GM12878 (cell line): ENCODE results near the gene OTX2. TPM values are rescaled to one million over a fixed set of nuclear protein-coding genes. Genes with fewer than 3 reads are reported as not detected.

Source experiments
- ATAC-seq: fragments of 200-7000 bp; cut with Tn5 transposase; 3 replicates; pipeline ENCODE4 v1.9.1; 2020; ENCODE audit warnings: mild to moderate bottlenecking, moderate library complexity
- BruUV-seq: library from RNA; stranded (reverse); fragments of 400-500 nt; replicated peaks from 2 replicates; lab custom pipeline; 2021; lab: Mats Ljungman, UMichigan
- CTCF ChIA-PET: fragments of 300-600 bp; sonication (Branson Sonifier 250); formaldehyde crosslinking; extraction: SDS; loops from one replicate; lab custom pipeline; 2021; ENCODE audit warnings: inconsistent platforms; lab: Yijun Ruan, JAX
- POLR2A ChIA-PET: fragments of 350-600 bp; formaldehyde crosslinking; extraction: SDS; loops from one replicate; lab custom pipeline; 2021; ENCODE audit warnings: inconsistent platforms; lab: Charles Lee
- RAD21 ChIA-PET: fragments of 300-600 bp; sonication (Branson Sonifier 250); formaldehyde crosslinking; loops from one replicate; lab custom pipeline; 2023; ENCODE audit warnings: antibody characterized with exemption; ENCODE audit not compliant: unreplicated experiment; lab: Charles Lee
- SMC1A ChIA-PET: fragments of 300-600 bp; sonication (Branson Sonifier 250); formaldehyde crosslinking; loops from one replicate; lab custom pipeline; 2023; ENCODE audit not compliant: unreplicated experiment, uncharacterized antibody; lab: Charles Lee
- DNase-seq: peaks from one replicate; pipeline ENCODE4 v3.0.0-alpha.2; 2011; ENCODE audit warnings: low read depth, low spot score
- FAIRE-seq: peaks from 3 replicates; lab custom pipeline; 2011; peaks lifted over from hg19 to GRCh38; lab: Jason Lieb, UNC
- H2AFZ ChIP-seq: 2 replicates; pipeline ENCODE4 v1.6.0; 2011; ENCODE audit warnings: low read depth, low read length, control low read depth; ENCODE audit not compliant: control insufficient read depth
- H3K27ac ChIP-seq: 2 replicates; pipeline ENCODE4 v1.5.1; 2011; ENCODE audit warnings: control low read depth; ENCODE audit not compliant: control insufficient read depth, insufficient read depth
- H3K27me3 ChIP-seq, 2 experiments: replicated peaks in 1 of 2; 2 replicates each; pipeline versions ENCODE4 v1.6.0 to v1.6.1; 2011; ENCODE audit warnings: low read length in 1 of 2; ENCODE audit not compliant: control insufficient read depth in 2 of 2, insufficient read depth in 2 of 2
- H3K36me3 ChIP-seq, 2 experiments: 2 replicates each; pipeline ENCODE4 v1.5.1; 2011; ENCODE audit warnings: low read length in 1 of 2; ENCODE audit not compliant: control insufficient read depth in 2 of 2, insufficient read depth in 2 of 2
- H3K4me1 ChIP-seq: 2 replicates; pipeline ENCODE4 v1.6.1; 2011; ENCODE audit warnings: mild to moderate bottlenecking, low read length, moderate library complexity, mixed read lengths; ENCODE audit not compliant: control insufficient read depth, insufficient read depth
- H3K4me2 ChIP-seq: 2 replicates; pipeline ENCODE4 v1.6.0; 2011; ENCODE audit warnings: control low read depth; ENCODE audit not compliant: control insufficient read depth, insufficient read depth
- H3K4me3 ChIP-seq: fragments of 200-600 bp; sonication (generic); 2 replicates; pipeline ENCODE4 v1.5.1; 2016
- H3K79me2 ChIP-seq: 2 replicates; pipeline ENCODE4 v1.6.0; 2011; ENCODE audit warnings: low read length; ENCODE audit not compliant: control insufficient read depth, insufficient read depth
- H3K9ac ChIP-seq: 2 replicates; pipeline ENCODE4 v1.8.0; 2011; ENCODE audit warnings: low read length, control low read depth, mixed read lengths; ENCODE audit not compliant: control insufficient read depth, insufficient read depth
- H3K9me3 ChIP-seq: replicated peaks from 3 replicates; pipeline ENCODE4 v1.5.1; 2011; ENCODE audit warnings: mild to moderate bottlenecking, low read length; ENCODE audit not compliant: control insufficient read depth, insufficient read depth
- H4K20me1 ChIP-seq: 2 replicates; pipeline ENCODE4 v1.6.0; 2011; ENCODE audit not compliant: control insufficient read depth, insufficient read depth
- BHLHE40 ChIP-seq, 2 experiments: fragments of 450-650 bp in 1 of 2; IDR thresholded peaks; 2 replicates each; pipeline ENCODE4 v1.6.1; 2011 to 2017; ENCODE audit warnings: low read depth in 2 of 2, borderline replicate concordance in 1 of 2, improper control_type of control experiment in 1 of 2, low read length in 1 of 2, mild to moderate bottlenecking in 1 of 2
- BRCA1 ChIP-seq: IDR thresholded peaks from 2 replicates; pipeline ENCODE4 v1.6.1; 2011; ENCODE audit warnings: low read depth, low read length, improper control_type of control experiment
- CBX3 ChIP-seq: fragments of 200-600 bp; sonication (generic); IDR thresholded peaks from 2 replicates; pipeline ENCODE4 v1.6.1; 2016; ENCODE audit warnings: low read depth, borderline replicate concordance
- CEBPB ChIP-seq, 2 experiments: fragments of 150-350 bp in 1 of 2; IDR thresholded peaks; 2 replicates each; pipeline ENCODE4 v1.6.1; 2012 to 2014; ENCODE audit warnings: low read depth in 2 of 2, low read length in 2 of 2, borderline replicate concordance in 1 of 2, inconsistent platforms in 1 of 2
- EGR1 ChIP-seq, 2 experiments: IDR thresholded peaks; 1 replicate in 1 of 2; 2 replicates in 1 of 2; pipeline ENCODE4 v1.6.1; 2011 to 2012; ENCODE audit warnings: low read depth in 2 of 2, low read length in 2 of 2, borderline replicate concordance in 1 of 2, mild to moderate bottlenecking in 1 of 2, moderate library complexity in 1 of 2
- HCFC1 ChIP-seq: fragments of 150-350 bp; IDR thresholded peaks from 2 replicates; pipeline ENCODE4 v1.6.1; 2014; ENCODE audit warnings: low read length
- MAX ChIP-seq: IDR thresholded peaks from 2 replicates; pipeline ENCODE4 v1.6.1; 2012; ENCODE audit warnings: low read depth, low read length, improper control_type of control experiment
- NRF1 ChIP-seq: conservative IDR thresholded peaks from 2 replicates; pipeline ENCODE4 v1.6.1; 2011; ENCODE audit warnings: mild to moderate bottlenecking, low read depth, low read length, improper control_type of control experiment
- POLR2A ChIP-seq: IDR thresholded peaks from 2 replicates; pipeline ENCODE4 v1.6.1; 2011; ENCODE audit warnings: low read depth, mild to moderate bottlenecking, low read length
- POU2F2 ChIP-seq: IDR thresholded peaks from 3 replicates; pipeline ENCODE4 v1.6.1; 2011; ENCODE audit warnings: low read depth, mild to moderate bottlenecking, low read length, borderline replicate concordance
- RAD21 ChIP-seq: IDR thresholded peaks from 2 replicates; pipeline ENCODE4 v1.6.1; 2011; ENCODE audit warnings: mild to moderate bottlenecking, low read depth, low read length, moderate library complexity; ENCODE audit not compliant: insufficient read depth
- TARDBP ChIP-seq: IDR thresholded peaks from 2 replicates; pipeline ENCODE4 v1.6.1; 2016; ENCODE audit warnings: borderline replicate concordance
- YBX1 ChIP-seq: fragments of 450-650 bp; IDR thresholded peaks from 2 replicates; pipeline ENCODE4 v1.6.1; 2016; ENCODE audit warnings: antibody characterized with exemption
- ZBED1 ChIP-seq: IDR thresholded peaks from 2 replicates; pipeline ENCODE4 v1.6.1; 2016; ENCODE audit warnings: borderline replicate concordance
- ZNF217 ChIP-seq: fragments of 450-650 bp; IDR thresholded peaks from 2 replicates; pipeline ENCODE4 v1.6.1; 2017; ENCODE audit warnings: antibody characterized with exemption, mild to moderate bottlenecking
- ZNF622 ChIP-seq: fragments of 450-650 bp; IDR thresholded peaks from 2 replicates; pipeline ENCODE4 v1.6.1; 2017; ENCODE audit warnings: mild to moderate bottlenecking, inconsistent platforms
- ZZZ3 ChIP-seq: IDR thresholded peaks from 2 replicates; pipeline ENCODE4 v1.6.1; 2011; ENCODE audit warnings: low read depth; ENCODE audit not compliant: control insufficient read depth, insufficient read length
- WGBS: methylation state at CpG from one replicate; pipeline ENCODE4 v1.1.6; 2016; ENCODE audit warnings: low lambda C conversion rate; ENCODE audit not compliant: insufficient replicate concordance, insufficient coverage; ENCODE audit errors: missing lambda C conversion rate; 5-methylcytosine and 5-hydroxymethylcytosine counted together
- in situ Hi-C: fragments of 300-500 bp; cut with MboI; formaldehyde crosslinking; loops from 9 replicates; pipeline ENCODE4 v1.14.3; 2018; ENCODE audit warnings: mixed read lengths
- intact Hi-C: fragments of 100-400 bp; cut with micrococcal nuclease; formaldehyde crosslinking; loops from one replicate; pipeline ENCODE4 v1.14.2; 2022; ENCODE audit not compliant: unreplicated experiment
- polyA plus RNA-seq, 11 experiments: library from polyadenylated mRNA; depleted of rRNA in 4 of 11; unstranded in 6 of 11; stranded (reverse) in 5 of 11; fragments of >200 nt; fragmentation: Nextera tagmentation in 4 of 11; fragmentation: Illumina TruSeq in 1 of 11; extraction: Ambion mirVana in 4 of 11; extraction: Trizol in 1 of 11; gene quantifications; 1 replicate in 1 of 11; 2 replicates in 10 of 11; pipeline versions ENCODE4 v1.2.1 to v1.2.3, GENCODE V29; 2011 to 2016; ENCODE audit warnings: inconsistent platforms in 2 of 11, missing spikeins in 2 of 11, low read depth in 1 of 11
- total RNA-seq, 4 experiments: library from RNA; depleted of rRNA in 3 of 4; stranded (reverse); fragments of >200 nt in 3 of 4; fragmentation: Illumina TruSeq in 1 of 4; extraction: Trizol in 1 of 4; gene quantifications; 2 replicates each; pipeline versions ENCODE4 v1.2.1 to v1.2.3, GENCODE V29; 2013 to 2021
- TF ChIP-seq, protein P1 (sequence below): fragments of 450-650 bp; formaldehyde crosslinking; IDR thresholded peaks from 2 replicates; pipeline ENCODE4 v1.5.0; 2022; ENCODE audit warnings: mild to moderate bottlenecking, missing genetic modification characterization
- TF ChIP-seq, protein P2 (sequence below): IDR thresholded peaks from 2 replicates; pipeline ENCODE4 v1.6.1; 2012; ENCODE audit warnings: low read depth, low read length, improper control_type of control experiment

Gene OTX2
- total and polyA plus RNA-seq, 10 of the 15 experiments (the other 5 are each of a cell fraction or from before 2014, with no cell fraction given), result not detected

DNA sequence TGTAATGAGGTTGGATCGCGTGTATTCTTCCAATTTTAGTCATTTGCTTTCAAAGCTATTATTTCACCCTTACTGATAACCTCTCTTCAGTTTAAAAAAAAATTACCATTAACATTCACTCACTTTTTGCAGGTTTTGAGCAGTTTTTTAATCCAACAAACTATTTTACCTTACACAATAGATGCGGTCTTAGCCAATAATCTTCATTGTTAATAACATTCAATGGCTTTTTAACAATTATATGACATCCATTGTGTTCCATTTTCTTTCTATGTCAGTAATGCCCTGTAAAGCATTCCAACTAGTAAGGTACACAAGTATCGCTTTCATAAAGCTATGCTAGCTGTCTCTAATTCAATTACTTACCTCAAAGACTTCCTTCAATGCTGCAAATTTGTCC, 18.9 kb upstream of the OTX2 start:
- H3K4me2 ChIP-seq, result no peak overlapping the region
- ChIA-PET RAD21 (no interaction called here), POLR2A (no interaction called here), CTCF (interaction anchor here (0.9 kb wide), 1 partner anchor 26 kb away, joined by 3 read pairs; no protein-coding TSS in a partner anchor), SMC1A (no interaction called here)
- H3K36me3 ChIP-seq, result no peaks in the 10 kb centered on the region
- H3K79me2 ChIP-seq, result no peaks in the 10 kb centered on the region
- no peaks in the 10 kb centered on the region for H3K9me3 ChIP-seq
- no peaks in the 10 kb centered on the region; a peak in 1 of 4 replicates for H3K27me3 ChIP-seq
- H3K4me3 ChIP-seq, result no peak overlapping the region
- ATAC-seq (no peak), DNase-seq (no peak), FAIRE-seq (no peak)
- 77% methylated on average over 4 of the region's 4 CpGs for WGBS
- no peak overlapping the region for H3K9ac ChIP-seq
- no peaks in the 10 kb centered on the region for H3K4me1 ChIP-seq
- no TSS peak for BruUV-seq
- in situ Hi-C loops, result no loop called here
- TF ChIP-seq MAX, result no peak
- no peak for TF ChIP-seq POLR2A
- TF ChIP-seq CBX3, result no peak
- no peak for TF ChIP-seq ZNF622
- TF ChIP-seq, protein P1, sequence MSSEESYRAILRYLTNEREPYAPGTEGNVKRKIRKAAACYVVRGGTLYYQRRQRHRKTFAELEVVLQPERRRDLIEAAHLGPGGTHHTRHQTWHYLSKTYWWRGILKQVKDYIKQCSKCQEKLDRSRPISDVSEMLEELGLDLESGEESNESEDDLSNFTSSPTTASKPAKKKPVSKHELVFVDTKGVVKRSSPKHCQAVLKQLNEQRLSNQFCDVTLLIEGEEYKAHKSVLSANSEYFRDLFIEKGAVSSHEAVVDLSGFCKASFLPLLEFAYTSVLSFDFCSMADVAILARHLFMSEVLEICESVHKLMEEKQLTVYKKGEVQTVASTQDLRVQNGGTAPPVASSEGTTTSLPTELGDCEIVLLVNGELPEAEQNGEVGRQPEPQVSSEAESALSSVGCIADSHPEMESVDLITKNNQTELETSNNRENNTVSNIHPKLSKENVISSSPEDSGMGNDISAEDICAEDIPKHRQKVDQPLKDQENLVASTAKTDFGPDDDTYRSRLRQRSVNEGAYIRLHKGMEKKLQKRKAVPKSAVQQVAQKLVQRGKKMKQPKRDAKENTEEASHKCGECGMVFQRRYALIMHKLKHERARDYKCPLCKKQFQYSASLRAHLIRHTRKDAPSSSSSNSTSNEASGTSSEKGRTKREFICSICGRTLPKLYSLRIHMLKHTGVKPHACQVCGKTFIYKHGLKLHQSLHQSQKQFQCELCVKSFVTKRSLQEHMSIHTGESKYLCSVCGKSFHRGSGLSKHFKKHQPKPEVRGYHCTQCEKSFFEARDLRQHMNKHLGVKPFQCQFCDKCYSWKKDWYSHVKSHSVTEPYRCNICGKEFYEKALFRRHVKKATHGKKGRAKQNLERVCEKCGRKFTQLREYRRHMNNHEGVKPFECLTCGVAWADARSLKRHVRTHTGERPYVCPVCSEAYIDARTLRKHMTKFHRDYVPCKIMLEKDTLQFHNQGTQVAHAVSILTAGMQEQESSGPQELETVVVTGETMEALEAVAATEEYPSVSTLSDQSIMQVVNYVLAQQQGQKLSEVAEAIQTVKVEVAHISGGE (CRISPR knock-in tag), result no peak
- TF ChIP-seq ZZZ3, result no peak
- TF ChIP-seq RAD21, result no peak
- TF ChIP-seq NRF1, result no peak
- no peak for TF ChIP-seq TARDBP
- no peak for TF ChIP-seq BRCA1
- TF ChIP-seq ZNF217, result no peak
- TF ChIP-seq CEBPB (IDR thresholded peaks at IDR 0.05; ENCODE audit: borderline replicate concordance in 1 of 2, low read depth in 2 of 2, low read length in 2 of 2), result no peak
- no peak for TF ChIP-seq ZBED1
- TF ChIP-seq EGR1 (IDR thresholded peaks at IDR 0.05; ENCODE audit: borderline replicate concordance in 1 of 2, low read depth in 2 of 2, low read length in 2 of 2), result no peak
- no peak for TF ChIP-seq HCFC1
- TF ChIP-seq, protein P2, sequence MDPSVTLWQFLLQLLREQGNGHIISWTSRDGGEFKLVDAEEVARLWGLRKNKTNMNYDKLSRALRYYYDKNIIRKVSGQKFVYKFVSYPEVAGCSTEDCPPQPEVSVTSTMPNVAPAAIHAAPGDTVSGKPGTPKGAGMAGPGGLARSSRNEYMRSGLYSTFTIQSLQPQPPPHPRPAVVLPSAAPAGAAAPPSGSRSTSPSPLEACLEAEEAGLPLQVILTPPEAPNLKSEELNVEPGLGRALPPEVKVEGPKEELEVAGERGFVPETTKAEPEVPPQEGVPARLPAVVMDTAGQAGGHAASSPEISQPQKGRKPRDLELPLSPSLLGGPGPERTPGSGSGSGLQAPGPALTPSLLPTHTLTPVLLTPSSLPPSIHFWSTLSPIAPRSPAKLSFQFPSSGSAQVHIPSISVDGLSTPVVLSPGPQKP, result no peak
- TF ChIP-seq YBX1, result no peak
- TF ChIP-seq POU2F2, result no peak
- TF ChIP-seq BHLHE40 (IDR thresholded peaks at IDR 0.05; ENCODE audit: borderline replicate concordance in 1 of 2, low read depth in 2 of 2, low read length in 1 of 2), result no peak
- intact Hi-C loops, result no loop called here
- no peak overlapping the region for H3K27ac ChIP-seq
- H4K20me1 ChIP-seq, result no peaks in the 10 kb centered on the region
- no peak overlapping the region for H2AFZ ChIP-seq
